OCI-LY1 (cell line): Measurements from ENCODE around the gene CCER1.

Source experiments
- H2AFZ ChIP-seq: fragments of 200-600 bp; sonication (generic), shearing (Covaris generic); 2 replicates; pipeline ENCODE4 v1.6.0; 2014; ENCODE audit warnings: antibody characterized with exemption, mild to moderate bottlenecking, low read length
- H3F3A ChIP-seq: fragments of 200-600 bp; sonication (generic), shearing (Covaris generic); 2 replicates; pipeline ENCODE4 v1.6.0; 2014; ENCODE audit warnings: mild to moderate bottlenecking, antibody characterized with exemption, low read length, moderate library complexity; ENCODE audit not compliant: insufficient read depth
- H3K27ac ChIP-seq: fragments of 200-600 bp; sonication (generic); 2 replicates; pipeline ENCODE4 v1.5.1; 2014; ENCODE audit warnings: low read length, mixed run types, mild to moderate bottlenecking, low read depth; ENCODE audit not compliant: poor library complexity, severe bottlenecking
- H3K27me3 ChIP-seq: fragments of 200-600 bp; sonication (generic); 2 replicates; pipeline ENCODE4 v1.6.0; 2014; ENCODE audit warnings: antibody characterized with exemption, mild to moderate bottlenecking, low read length, moderate library complexity; ENCODE audit not compliant: insufficient read depth
- H3K36me3 ChIP-seq: fragments of 200-600 bp; sonication (generic); 2 replicates; pipeline ENCODE4 v1.6.1; 2014; ENCODE audit warnings: mild to moderate bottlenecking, antibody characterized with exemption, low read length, moderate library complexity, mixed read lengths; ENCODE audit not compliant: insufficient read depth
- H3K4me1 ChIP-seq: fragments of 200-600 bp; sonication (generic); 2 replicates; pipeline ENCODE4 v1.5.1; 2014; ENCODE audit warnings: mild to moderate bottlenecking, low read length, moderate library complexity; ENCODE audit not compliant: insufficient read depth, severe bottlenecking
- H3K4me2 ChIP-seq: fragments of 200-600 bp; sonication (generic), shearing (Covaris generic); 2 replicates; pipeline ENCODE4 v1.6.1; 2014; ENCODE audit warnings: low read length
- H3K4me3 ChIP-seq: fragments of 200-600 bp; sonication (generic); 2 replicates; pipeline ENCODE4 v1.5.1; 2014; ENCODE audit warnings: low read length, low read depth, mild to moderate bottlenecking, mixed read lengths; ENCODE audit not compliant: poor library complexity, severe bottlenecking
- H3K79me2 ChIP-seq: fragments of 200-600 bp; shearing (Covaris generic); 2 replicates; pipeline ENCODE4 v1.6.1; 2016; ENCODE audit warnings: mixed run types, low read length, mixed read lengths; ENCODE audit not compliant: insufficient read depth
- H3K9ac ChIP-seq: fragments of 200-600 bp; sonication (generic), shearing (Covaris generic); 2 replicates; pipeline ENCODE4 v1.6.1; 2014; ENCODE audit warnings: mild to moderate bottlenecking, low read length, mixed read lengths
- H3K9me2 ChIP-seq: fragments of 200-600 bp; sonication (generic), shearing (Covaris generic); 2 replicates; pipeline ENCODE4 v1.6.1; 2014; ENCODE audit warnings: low read depth, mild to moderate bottlenecking, low read length, mixed read lengths
- H3K9me3 ChIP-seq: fragments of 200-600 bp; shearing (Covaris generic); 2 replicates; pipeline ENCODE4 v1.6.1; 2014; ENCODE audit warnings: low read length, mixed read lengths
- H4K20me1 ChIP-seq: fragments of 200-600 bp; sonication (generic), shearing (Covaris generic); 2 replicates; pipeline ENCODE4 v1.6.0; 2016; ENCODE audit warnings: mild to moderate bottlenecking, low read length; ENCODE audit not compliant: insufficient read depth
- CTCF ChIP-seq: fragments of 200-600 bp; sonication (generic), shearing (Covaris generic); IDR thresholded peaks from 2 replicates; pipeline ENCODE4 v1.5.1; 2017; ENCODE audit warnings: mild to moderate bottlenecking, antibody characterized with exemption, low read length, moderate library complexity, mixed read lengths
- EZH2 ChIP-seq: fragments of 200-600 bp; sonication (generic), shearing (Covaris generic); IDR thresholded peaks from 2 replicates; pipeline ENCODE4 v1.8.0; 2017; ENCODE audit warnings: borderline replicate concordance, mixed run types, mild to moderate bottlenecking, antibody characterized with exemption, low read length, moderate library complexity, mixed read lengths

Gene CCER1

GRCh38 chr12:90940872-90941499 is 14.0 kb downstream of the CCER1 start:
- no peak overlapping the region for H3K9ac ChIP-seq
- TF ChIP-seq CTCF (peak; percentile 66), EZH2 (no peak)
- no peaks in the 10 kb centered on the region for H3F3A ChIP-seq
- no peaks in the 10 kb centered on the region for H4K20me1 ChIP-seq
- no peaks in the 10 kb centered on the region for H3K4me1 ChIP-seq
- no peak overlapping the region for H3K27ac ChIP-seq
- H3K79me2 ChIP-seq: no peaks in the 10 kb centered on the region
- H3K36me3 ChIP-seq: no peaks in the 10 kb centered on the region
- no peak overlapping the region for H3K4me3 ChIP-seq
- H3K4me2 ChIP-seq: no peak overlapping the region
- no peaks in the 10 kb centered on the region for H3K9me2 ChIP-seq
- no peaks in the 10 kb centered on the region for H3K9me3 ChIP-seq
- no peaks in the 10 kb centered on the region for H3K27me3 ChIP-seq
- H2AFZ ChIP-seq: no peak overlapping the region

GRCh38 chr12:90939382-90939781 is 15.6 kb downstream of the CCER1 start:
- no peak overlapping the region for H3K27ac ChIP-seq
- H3K79me2 ChIP-seq: no peaks in the 10 kb centered on the region
- no peaks in the 10 kb centered on the region for H3K9me3 ChIP-seq
- no peak overlapping the region for H3K9ac ChIP-seq
- H3F3A ChIP-seq: no peaks in the 10 kb centered on the region
- no peak overlapping the region for H3K4me3 ChIP-seq
- no peak for TF ChIP-seq EZH2
- no peak for TF ChIP-seq CTCF
- no peaks in the 10 kb centered on the region for H4K20me1 ChIP-seq
- H3K9me2 ChIP-seq: no peaks in the 10 kb centered on the region
- no peaks in the 10 kb centered on the region for H3K27me3 ChIP-seq
- H3K4me2 ChIP-seq: no peak overlapping the region
- no peaks in the 10 kb centered on the region for H3K4me1 ChIP-seq
- no peaks in the 10 kb centered on the region for H3K36me3 ChIP-seq
- no peak overlapping the region for H2AFZ ChIP-seq

GRCh38 chr12:90938451-90938850 is 16.5 kb downstream of the CCER1 start:
- H2AFZ ChIP-seq: no peak overlapping the region
- H3K27ac ChIP-seq: no peak overlapping the region
- TF ChIP-seq EZH2: no peak
- TF ChIP-seq CTCF: no peak
- H3K4me3 ChIP-seq: no peak overlapping the region
- H4K20me1 ChIP-seq: no peaks in the 10 kb centered on the region
- no peaks in the 10 kb centered on the region for H3K36me3 ChIP-seq
- no peaks in the 10 kb centered on the region for H3K4me1 ChIP-seq
- H3F3A ChIP-seq: no peaks in the 10 kb centered on the region
- no peak overlapping the region for H3K9ac ChIP-seq
- H3K9me2 ChIP-seq: no peaks in the 10 kb centered on the region
- no peaks in the 10 kb centered on the region for H3K79me2 ChIP-seq
- no peaks in the 10 kb centered on the region for H3K9me3 ChIP-seq
- H3K4me2 ChIP-seq: no peak overlapping the region
- H3K27me3 ChIP-seq: no peaks in the 10 kb centered on the region
